Prostate gland (tissue), 2 donors: Measurements from ENCODE around the gene GTSE1.

Experiments
- CTCF ChIP-seq, 4 experiments: fragments of 200-600 bp in 2 of 4; fragments of 450-650 bp in 2 of 4; sonication (generic) in 2 of 4; IDR thresholded peaks; 1 replicate in 3 of 4; 2 replicates in 1 of 4; pipeline ENCODE4 v1.5.1; 2016 to 2019; ENCODE audit warnings: antibody characterized with exemption in 4 of 4, mild to moderate bottlenecking in 2 of 4, moderate library complexity in 2 of 4
- POLR2AphosphoS5 ChIP-seq: sonication (generic); formaldehyde crosslinking; IDR thresholded peaks from one replicate; pipeline ENCODE4 v1.6.1; 2017; ENCODE audit warnings: antibody characterized with exemption

- no peak for TF ChIP-seq CTCF (IDR thresholded peaks at IDR 0.05)
- no peak for TF ChIP-seq POLR2AphosphoS5
Observed at GRCh38 chr22:46272762-46273431, 23.8 kb upstream of the GTSE1 start.
